A204.1 (cell line): ENCODE measurements around the gene KANK4.
"Not testable (repeated sequence)": the region's sequence is repeated elsewhere in the genome, so short reads cannot be mapped to it uniquely, and the experiment has no call there.

Experiments used
- FAIRE-seq: peaks from 2 replicates; lab custom pipeline; 2012; peaks lifted over from hg19 to GRCh38; lab: Jason Lieb, UNC

Gene KANK4

GRCh38 chr1:62271134-62271533 is 48.1 kb downstream of the KANK4 start:
- no peak for FAIRE-seq

GRCh38 chr1:62269851-62270495 is 49.3 kb downstream of the KANK4 start:
- no peak for FAIRE-seq

GRCh38 chr1:62269439-62269838 is 49.8 kb downstream of the KANK4 start:
- no peak for FAIRE-seq

GRCh38 chr1:62268315-62268714 is 50.9 kb downstream of the KANK4 start:
- FAIRE-seq = no peak

GRCh38 chr1:62265956-62266935 is 53.0 kb downstream of the KANK4 start:
- FAIRE-seq = no peak

- FAIRE-seq = no peak
Observed at GRCh38 chr1:62263814-62264353, 55.4 kb downstream of the KANK4 start.

- FAIRE-seq = no peak
Observed at GRCh38 chr1:62263006-62263813, 56.0 kb downstream of the KANK4 start.

- FAIRE-seq = no peak
Observed at GRCh38 chr1:62260688-62261087, 58.5 kb downstream of the KANK4 start.

- no peak for FAIRE-seq
Observed at GRCh38 chr1:62259551-62259950, 59.7 kb downstream of the KANK4 start.

- no peak for FAIRE-seq
Observed at GRCh38 chr1:62250126-62250726, 69.0 kb downstream of the KANK4 start.

- no peak for FAIRE-seq
Observed at GRCh38 chr1:62247391-62248168, 71.7 kb downstream of the KANK4 start.

GRCh38 chr1:62245201-62245600 is 74.0 kb downstream of the KANK4 start:
- no peak for FAIRE-seq

GRCh38 chr1:62244380-62244779 is 74.9 kb downstream of the KANK4 start:
- FAIRE-seq = not testable (repeated sequence)

- FAIRE-seq = no peak
Observed at GRCh38 chr1:62241371-62242131, 77.7 kb downstream of the KANK4 start.

- FAIRE-seq = no peak
Observed at GRCh38 chr1:62240651-62241370, 78.4 kb downstream of the KANK4 start.

- not testable (repeated sequence) for FAIRE-seq
Observed at GRCh38 chr1:62239652-62240403, 79.4 kb downstream of the KANK4 start.

- FAIRE-seq = no peak
Observed at GRCh38 chr1:62238507-62238906, 80.7 kb downstream of the KANK4 start.

GRCh38 chr1:62237950-62238374 is 81.3 kb downstream of the KANK4 start:
- FAIRE-seq = no peak

GRCh38 chr1:62237361-62237760 is 81.9 kb downstream of the KANK4 start:
- no peak for FAIRE-seq
